GM12878 (cell line): ENCODE measurements around the gene ZNF335. TPM values are rescaled to one million over a fixed set of nuclear protein-coding genes. Genes with fewer than 3 reads are reported as not detected.
A peak's percentile ranks its signal among the peaks of the same experiment; 100 is the strongest.

Source experiments
- EP300 ChIP-seq, 2 experiments: fragments of 150-350 bp in 1 of 2; IDR thresholded peaks; 2 replicates each; pipeline ENCODE4 v1.6.1; 2011 to 2012; ENCODE audit warnings: low read depth in 2 of 2, low read length in 2 of 2, borderline replicate concordance in 1 of 2, improper control_type of control experiment in 1 of 2, inconsistent platforms in 1 of 2; ENCODE audit not compliant: control insufficient read depth in 1 of 2
- FOS ChIP-seq: IDR thresholded peaks from 3 replicates; pipeline ENCODE4 v1.6.1; 2011; ENCODE audit warnings: borderline replicate concordance; ENCODE audit not compliant: insufficient read length; ENCODE audit errors: extremely low read depth
- HDAC2 ChIP-seq: fragments of 200-600 bp; sonication (generic); IDR thresholded peaks from 2 replicates; pipeline ENCODE4 v1.6.1; 2017
- IRF4 ChIP-seq: IDR thresholded peaks from 2 replicates; pipeline ENCODE4 v1.6.1; 2011; ENCODE audit warnings: low read depth, low read length
- IRF5 ChIP-seq: fragments of 450-650 bp; IDR thresholded peaks from 2 replicates; pipeline ENCODE4 v1.6.1; 2017; ENCODE audit warnings: borderline replicate concordance
- KAT2A ChIP-seq: conservative IDR thresholded peaks from 2 replicates; pipeline ENCODE4 v1.6.1; 2011; ENCODE audit warnings: low read depth, low read length; ENCODE audit not compliant: control insufficient read depth
- MTA2 ChIP-seq: fragments of 450-650 bp; IDR thresholded peaks from 2 replicates; pipeline ENCODE4 v1.6.1; 2016; ENCODE audit warnings: low read depth, mild to moderate bottlenecking, moderate library complexity
- POLR2AphosphoS2 ChIP-seq: IDR thresholded peaks from 2 replicates; pipeline ENCODE4 v1.6.1; 2011; ENCODE audit warnings: low read depth, mild to moderate bottlenecking, low read length, improper control_type of control experiment, moderate library complexity
- RAD21 ChIP-seq: IDR thresholded peaks from 2 replicates; pipeline ENCODE4 v1.6.1; 2011; ENCODE audit warnings: mild to moderate bottlenecking, low read depth, low read length, moderate library complexity; ENCODE audit not compliant: insufficient read depth
- RFX5 ChIP-seq: IDR thresholded peaks from 2 replicates; pipeline ENCODE4 v1.6.1; 2011; ENCODE audit warnings: low read depth, low read length, improper control_type of control experiment
- SMAD5 ChIP-seq: IDR thresholded peaks from 2 replicates; pipeline ENCODE4 v1.6.1; 2016; ENCODE audit warnings: antibody characterized with exemption, low read depth
- SMARCA5 ChIP-seq: fragments of 450-650 bp; IDR thresholded peaks from 2 replicates; pipeline ENCODE4 v1.6.1; 2017; ENCODE audit warnings: mild to moderate bottlenecking
- SP1 ChIP-seq: IDR thresholded peaks from one replicate; pipeline ENCODE4 v1.6.1; 2011; ENCODE audit warnings: low read depth, low read length
- USF2 ChIP-seq: IDR thresholded peaks from 2 replicates; pipeline ENCODE4 v1.6.1; 2011; ENCODE audit warnings: low read depth, low read length, improper control_type of control experiment, borderline replicate concordance
- WRNIP1 ChIP-seq: IDR thresholded peaks from 2 replicates; pipeline ENCODE4 v1.6.1; 2011; ENCODE audit warnings: low read depth, low read length, improper control_type of control experiment, borderline replicate concordance
- ZBED1 ChIP-seq: IDR thresholded peaks from 2 replicates; pipeline ENCODE4 v1.6.1; 2016; ENCODE audit warnings: borderline replicate concordance
- ZNF274 ChIP-seq: IDR thresholded peaks from one replicate; pipeline ENCODE4 v1.8.0; 2011; ENCODE audit not compliant: insufficient read length, insufficient read depth
- ZNF384 ChIP-seq: IDR thresholded peaks from 2 replicates; pipeline ENCODE4 v1.6.1; 2012; ENCODE audit warnings: low read depth, mild to moderate bottlenecking, low read length, improper control_type of control experiment, borderline replicate concordance
- ZZZ3 ChIP-seq: IDR thresholded peaks from 2 replicates; pipeline ENCODE4 v1.6.1; 2011; ENCODE audit warnings: low read depth; ENCODE audit not compliant: control insufficient read depth, insufficient read length
- polyA plus RNA-seq, 11 experiments: library from polyadenylated mRNA; depleted of rRNA in 4 of 11; unstranded in 6 of 11; stranded (reverse) in 5 of 11; fragments of >200 nt; fragmentation: Nextera tagmentation in 4 of 11; fragmentation: Illumina TruSeq in 1 of 11; extraction: Ambion mirVana in 4 of 11; extraction: Trizol in 1 of 11; gene quantifications; 1 replicate in 1 of 11; 2 replicates in 10 of 11; pipeline versions ENCODE4 v1.2.1 to v1.2.3, GENCODE V29; 2011 to 2016; ENCODE audit warnings: inconsistent platforms in 2 of 11, missing spikeins in 2 of 11, low read depth in 1 of 11
- total RNA-seq, 4 experiments: library from RNA; depleted of rRNA in 3 of 4; stranded (reverse); fragments of >200 nt in 3 of 4; fragmentation: Illumina TruSeq in 1 of 4; extraction: Trizol in 1 of 4; gene quantifications; 2 replicates each; pipeline versions ENCODE4 v1.2.1 to v1.2.3, GENCODE V29; 2013 to 2021
- TF ChIP-seq, protein P1 (sequence below): fragments of 450-650 bp; IDR thresholded peaks from 2 replicates; pipeline ENCODE4 v1.6.1; 2016; ENCODE audit warnings: mild to moderate bottlenecking
- TF ChIP-seq, protein P2 (sequence below), 3 experiments: IDR thresholded peaks in 2 of 3; conservative IDR thresholded peaks in 1 of 3; 2 replicates each; pipeline ENCODE4 v1.5.1; 2011; ENCODE audit warnings: low read depth in 3 of 3, low read length in 3 of 3, mild to moderate bottlenecking in 3 of 3, control low read depth in 2 of 3, moderate library complexity in 2 of 3, inconsistent platforms in 1 of 3, mixed read lengths in 1 of 3; ENCODE audit not compliant: control insufficient read depth in 2 of 3, insufficient read depth in 1 of 3; ENCODE audit errors: extremely low read depth in 1 of 3

The ZNF335 gene
- total and polyA plus RNA-seq, 10 of the 15 experiments (the other 5 are each of a cell fraction or from before 2014, with no cell fraction given): 0.74 to 30.1 (median 14.5) TPM

GRCh38 chr20:45971675-45972499, at the start of gene ZNF335 (continued):
- TF ChIP-seq SMAD5: no peak
- TF ChIP-seq POLR2AphosphoS2: no peak
- TF ChIP-seq, protein P1, sequence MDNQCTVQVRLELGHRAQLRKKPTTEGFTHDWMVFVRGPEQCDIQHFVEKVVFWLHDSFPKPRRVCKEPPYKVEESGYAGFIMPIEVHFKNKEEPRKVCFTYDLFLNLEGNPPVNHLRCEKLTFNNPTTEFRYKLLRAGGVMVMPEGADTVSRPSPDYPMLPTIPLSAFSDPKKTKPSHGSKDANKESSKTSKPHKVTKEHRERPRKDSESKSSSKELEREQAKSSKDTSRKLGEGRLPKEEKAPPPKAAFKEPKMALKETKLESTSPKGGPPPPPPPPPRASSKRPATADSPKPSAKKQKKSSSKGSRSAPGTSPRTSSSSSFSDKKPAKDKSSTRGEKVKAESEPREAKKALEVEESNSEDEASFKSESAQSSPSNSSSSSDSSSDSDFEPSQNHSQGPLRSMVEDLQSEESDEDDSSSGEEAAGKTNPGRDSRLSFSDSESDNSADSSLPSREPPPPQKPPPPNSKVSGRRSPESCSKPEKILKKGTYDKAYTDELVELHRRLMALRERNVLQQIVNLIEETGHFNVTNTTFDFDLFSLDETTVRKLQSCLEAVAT: peak; percentile 97
- peak; percentile 100 for TF ChIP-seq IRF5
- no peak for TF ChIP-seq KAT2A
- TF ChIP-seq, protein P2, sequence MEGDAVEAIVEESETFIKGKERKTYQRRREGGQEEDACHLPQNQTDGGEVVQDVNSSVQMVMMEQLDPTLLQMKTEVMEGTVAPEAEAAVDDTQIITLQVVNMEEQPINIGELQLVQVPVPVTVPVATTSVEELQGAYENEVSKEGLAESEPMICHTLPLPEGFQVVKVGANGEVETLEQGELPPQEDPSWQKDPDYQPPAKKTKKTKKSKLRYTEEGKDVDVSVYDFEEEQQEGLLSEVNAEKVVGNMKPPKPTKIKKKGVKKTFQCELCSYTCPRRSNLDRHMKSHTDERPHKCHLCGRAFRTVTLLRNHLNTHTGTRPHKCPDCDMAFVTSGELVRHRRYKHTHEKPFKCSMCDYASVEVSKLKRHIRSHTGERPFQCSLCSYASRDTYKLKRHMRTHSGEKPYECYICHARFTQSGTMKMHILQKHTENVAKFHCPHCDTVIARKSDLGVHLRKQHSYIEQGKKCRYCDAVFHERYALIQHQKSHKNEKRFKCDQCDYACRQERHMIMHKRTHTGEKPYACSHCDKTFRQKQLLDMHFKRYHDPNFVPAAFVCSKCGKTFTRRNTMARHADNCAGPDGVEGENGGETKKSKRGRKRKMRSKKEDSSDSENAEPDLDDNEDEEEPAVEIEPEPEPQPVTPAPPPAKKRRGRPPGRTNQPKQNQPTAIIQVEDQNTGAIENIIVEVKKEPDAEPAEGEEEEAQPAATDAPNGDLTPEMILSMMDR (IDR thresholded peaks at IDR 0.05 in 2 of 3, conservative IDR thresholded peaks at IDR 0.05 in 1 of 3; ENCODE audit: control insufficient read depth in 2 of 3, extremely low read depth in 1 of 3, insufficient read depth in 1 of 3, low read depth in 3 of 3, low read length in 3 of 3): peak in 1 of 3 experiments; percentile 27; a peak in 1 of 6 replicates
- TF ChIP-seq RAD21: no peak
- TF ChIP-seq WRNIP1: peak; percentile 25; the same call in 1 of the 2 replicates
- TF ChIP-seq EP300 (IDR thresholded peaks at IDR 0.05; ENCODE audit: borderline replicate concordance in 1 of 2, control insufficient read depth in 1 of 2, low read depth in 2 of 2, low read length in 2 of 2): peak; percentile 13 to 58; a peak in 3 of 4 replicates
- peak; percentile 69 for TF ChIP-seq MTA2
- TF ChIP-seq USF2: no peak; the same call in 1 of the 2 replicates
- no peak for TF ChIP-seq ZNF274
- TF ChIP-seq HDAC2: no peak
- TF ChIP-seq SP1: peak; percentile 80
- TF ChIP-seq SMARCA5: peak; percentile 7
- TF ChIP-seq IRF4: 0 out of 2 replicates have a peak, but pooled peaks have one; percentile 26
- no peak for TF ChIP-seq RFX5
- no peak for TF ChIP-seq ZZZ3
- peak; percentile 31; the same call in 1 of the 2 replicates for TF ChIP-seq ZBED1
- TF ChIP-seq ZNF384: no peak; the same call in 1 of the 2 replicates
- no peak for TF ChIP-seq FOS
- TF ChIP-seq, all 136 proteins: peak for 88
